PC-9 (cell line): ENCODE measurements around the gene MECR. TPM values are rescaled to one million over a fixed set of nuclear protein-coding genes. Genes with fewer than 3 reads are reported as not detected.

Experiments used
- BruUV-seq: library from RNA; stranded (reverse); fragments of 400-500 nt; replicated peaks from 2 replicates; lab custom pipeline; 2021; lab: Mats Ljungman, UMichigan
- CTCF ChIA-PET: fragments of 300-600 bp; sonication (Branson Sonifier 250); formaldehyde crosslinking; loops from one replicate; lab custom pipeline; 2022; ENCODE audit warnings: antibody characterized with exemption; lab: Charles Lee
- POLR2A ChIA-PET: fragments of 300-600 bp; sonication (Branson Sonifier 250); formaldehyde crosslinking; loops from one replicate; lab custom pipeline; 2022; ENCODE audit warnings: antibody characterized with exemption; ENCODE audit not compliant: unreplicated experiment; lab: Charles Lee
- DNase-seq, 2 experiments: peaks; one replicate each; pipeline versions ENCODE4 v3.0.0 to v3.0.0-alpha.2; 2015 to 2022; ENCODE audit warnings: mixed read lengths in 1 of 2
- H2AFZ ChIP-seq: fragments of 200-600 bp; sonication (generic); 2 replicates; pipeline ENCODE4 v1.8.1; 2017; ENCODE audit warnings: antibody characterized with exemption
- H3F3A ChIP-seq: fragments of 200-600 bp; sonication (generic); 2 replicates; pipeline ENCODE4 v1.8.1; 2017; ENCODE audit warnings: antibody characterized with exemption, mild to moderate bottlenecking, low read depth; ENCODE audit not compliant: insufficient read depth
- H3K27ac ChIP-seq: fragments of 200-600 bp; sonication (generic); 2 replicates; pipeline ENCODE4 v1.6.1; 2016; ENCODE audit warnings: mixed run types
- H3K27me3 ChIP-seq: fragments of 200-600 bp; sonication (generic); 2 replicates; pipeline ENCODE4 v1.6.1; 2016; ENCODE audit warnings: low read depth, mixed run types; ENCODE audit not compliant: insufficient read depth
- H3K36me3 ChIP-seq: fragments of 200-600 bp; sonication (generic); 2 replicates; pipeline ENCODE4 v1.6.1; 2016; ENCODE audit warnings: low read depth, mixed run types
- H3K4me1 ChIP-seq: fragments of 200-600 bp; sonication (generic); replicated peaks from 2 replicates; pipeline ENCODE4 v1.6.1; 2016; ENCODE audit warnings: mixed run types; ENCODE audit not compliant: insufficient read depth
- H3K4me2 ChIP-seq: fragments of 200-600 bp; sonication (generic); 2 replicates; pipeline ENCODE4 v1.6.1; 2017; ENCODE audit warnings: mixed run types
- H3K4me3 ChIP-seq: fragments of 200-600 bp; sonication (generic); 2 replicates; pipeline ENCODE4 v1.6.1; 2016; ENCODE audit warnings: mixed run types
- H3K79me2 ChIP-seq: fragments of 200-600 bp; sonication (generic); 2 replicates; pipeline ENCODE4 v1.6.1; 2017; ENCODE audit warnings: low read depth, mixed run types
- H3K9me2 ChIP-seq: fragments of 200-600 bp; sonication (generic); 2 replicates; pipeline ENCODE4 v1.8.1; 2017; ENCODE audit warnings: mild to moderate bottlenecking; ENCODE audit not compliant: insufficient read depth
- H3K9me3 ChIP-seq: fragments of 200-600 bp; sonication (generic); 2 replicates; pipeline ENCODE4 v1.8.1; 2016; ENCODE audit warnings: low read depth; ENCODE audit not compliant: insufficient read depth
- H4K20me1 ChIP-seq: fragments of 200-600 bp; sonication (generic); 2 replicates; pipeline ENCODE4 v1.8.1; 2017; ENCODE audit not compliant: insufficient read depth
- CTCF ChIP-seq: fragments of 200-600 bp; sonication (generic); conservative IDR thresholded peaks from 2 replicates; pipeline ENCODE4 v1.6.1; 2017; ENCODE audit warnings: mixed run types, antibody characterized with exemption, mild to moderate bottlenecking, moderate library complexity
- EZH2 ChIP-seq: fragments of 200-600 bp; sonication (generic); IDR thresholded peaks from 2 replicates; pipeline ENCODE4 v1.8.0; 2017; ENCODE audit warnings: antibody characterized with exemption, low read depth
- intact Hi-C: fragments of 100-400 bp; cut with micrococcal nuclease; formaldehyde crosslinking; loops from one replicate; pipeline ENCODE4 v1.10.0; 2022; ENCODE audit not compliant: unreplicated experiment
- total RNA-seq: library from RNA; stranded (reverse); gene quantifications from 2 replicates; pipeline ENCODE4 v1.2.3, GENCODE V29; 2021

Gene MECR
- total RNA-seq, 1 experiment from 2014 or later: 46.4 TPM

DNA sequence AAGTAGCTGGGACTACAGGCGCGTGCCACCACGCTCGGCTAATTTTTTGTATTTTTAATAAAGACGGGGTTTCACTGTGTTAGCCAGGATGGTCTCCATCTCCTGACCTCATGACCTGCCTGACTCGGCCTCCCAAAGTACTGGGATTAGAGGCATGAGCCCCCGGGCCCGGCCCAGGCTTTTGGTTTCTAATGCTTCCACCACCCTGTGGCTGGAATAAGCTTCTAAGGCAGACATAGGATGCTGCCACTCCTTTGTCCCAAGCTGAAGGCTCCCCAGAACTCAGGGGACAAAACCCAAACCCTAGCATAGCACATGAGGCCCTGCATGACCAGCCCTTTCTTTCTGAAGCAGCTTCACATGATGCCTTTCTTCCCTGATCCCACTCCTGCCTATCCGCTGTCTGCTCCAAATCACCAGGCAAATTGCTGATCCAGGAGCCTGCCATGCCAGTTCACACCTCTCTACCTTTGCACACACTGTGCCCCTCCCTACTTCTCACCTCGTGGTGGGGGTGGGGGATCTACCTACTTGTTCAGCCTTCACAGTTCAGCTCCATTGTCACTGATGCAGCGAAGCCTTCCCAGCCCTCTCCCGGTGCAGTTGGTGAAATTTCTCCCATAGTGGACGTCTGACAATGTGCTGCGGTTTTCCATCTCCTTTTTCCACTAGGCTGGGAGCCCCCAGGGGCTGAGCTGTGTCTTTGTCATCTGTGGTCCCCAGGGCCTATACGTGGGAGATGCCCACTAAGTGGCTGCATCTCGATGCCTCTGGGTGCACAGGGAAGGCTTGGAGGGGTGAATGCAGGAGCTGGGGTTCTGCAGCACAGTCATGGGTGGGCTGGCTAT, 12.5 kb upstream of the MECR start:
- ChIA-PET CTCF (interaction anchor here (0.6 kb wide), 1 partner anchor 55 kb away, joined by 4 read pairs; no protein-coding TSS in a partner anchor), POLR2A (interaction anchor here (0.7 to 0.8 kb wide), 3 partner anchors 59 to 702 kb away, joined by 3 read pairs; no protein-coding TSS in a partner anchor)
- Histone ChIP-seq H3K4me3 (no peak overlapping the region), H3K9me2 (no peaks in the 10 kb centered on the region), H2AFZ (no peak overlapping the region), H3K9me3 (no peaks in the 10 kb centered on the region), H4K20me1 (no peaks in the 10 kb centered on the region), H3F3A (peaks cover 11% of the 10 kb centered on the region), H3K4me1 (peaks cover 27% of the 10 kb centered on the region), H3K36me3 (no peaks in the 10 kb centered on the region), H3K27me3 (no peaks in the 10 kb centered on the region), H3K27ac (no peak overlapping the region), H3K79me2 (peaks cover 48% of the 10 kb centered on the region), H3K4me2 (no peak overlapping the region)
- TF ChIP-seq CTCF (no peak), EZH2 (no peak)
- DNase-seq: no peak
- no TSS peak for BruUV-seq
- intact Hi-C loops: no loop called here

DNA sequence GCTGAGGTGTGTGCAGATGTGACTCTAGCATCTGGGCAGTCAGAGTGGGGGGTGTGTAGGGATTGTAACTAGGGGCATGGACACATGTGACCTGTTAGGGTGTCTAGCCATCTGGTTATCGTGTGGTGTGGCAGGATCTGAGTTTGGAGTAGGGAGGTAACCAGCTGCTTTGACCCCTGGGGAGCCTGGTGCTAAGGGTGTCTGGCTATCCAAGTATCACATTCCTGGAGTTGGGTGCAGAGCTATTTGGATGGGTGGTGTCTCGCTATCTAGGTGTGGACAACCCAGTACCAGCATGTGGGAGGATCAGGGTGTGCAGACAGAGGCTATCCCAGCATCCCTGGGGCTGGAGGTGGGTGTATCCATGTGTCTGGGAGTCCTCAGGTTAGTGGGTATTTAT, 10.3 kb upstream of the MECR start:
- Histone ChIP-seq H4K20me1 (no peaks in the 10 kb centered on the region), H3F3A (peaks cover 11% of the 10 kb centered on the region), H3K27me3 (no peaks in the 10 kb centered on the region), H3K4me3 (no peak overlapping the region), H2AFZ (no peak overlapping the region), H3K79me2 (peaks cover 39% of the 10 kb centered on the region), H3K9me3 (no peaks in the 10 kb centered on the region), H3K4me1 (peaks cover 20% of the 10 kb centered on the region), H3K4me2 (no peak overlapping the region), H3K27ac (no peak overlapping the region), H3K9me2 (no peaks in the 10 kb centered on the region), H3K36me3 (no peaks in the 10 kb centered on the region)
- TF ChIP-seq CTCF (no peak), EZH2 (no peak)
- CTCF ChIA-PET: interaction anchor here (0.6 kb wide), 1 partner anchor 38 kb away, joined by 3 read pairs; no protein-coding TSS in a partner anchor
- intact Hi-C loops: no loop called here
- POLR2A ChIA-PET: no interaction called here
- BruUV-seq: no TSS peak
- no peak for DNase-seq

GRCh38 chr1:29240400-29240837, 9.7 kb upstream of the MECR start:
- Histone ChIP-seq H3K36me3 (no peaks in the 10 kb centered on the region), H3K9me3 (no peaks in the 10 kb centered on the region), H3K27me3 (no peaks in the 10 kb centered on the region), H3K4me3 (no peak overlapping the region), H3K4me2 (peak overlapping the region; percentile 69), H3K4me1 (peaks cover 20% of the 10 kb centered on the region), H3K9me2 (no peaks in the 10 kb centered on the region), H3K27ac (0 out of 2 replicates have a peak overlapping the region, but pooled peaks have one; percentile 99), H4K20me1 (no peaks in the 10 kb centered on the region), H3F3A (peaks cover 11% of the 10 kb centered on the region), H2AFZ (no peak overlapping the region), H3K79me2 (peaks cover 39% of the 10 kb centered on the region)
- ChIA-PET POLR2A (no interaction called here), CTCF (interaction anchor here (0.6 kb wide), 1 partner anchor 38 kb away, joined by 3 read pairs; no protein-coding TSS in a partner anchor)
- no TSS peak for BruUV-seq
- TF ChIP-seq CTCF (no peak), EZH2 (no peak)
- no peak for DNase-seq
- intact Hi-C loops: no loop called here
